ENCODE data around the gene TRAFD1. TPM values are rescaled to one million over a fixed set of nuclear protein-coding genes. Genes with fewer than 3 reads are reported as not detected.

Gene TRAFD1
- total RNA-seq, 2 experiments from 2014 or later: 14.3 to 19.4 TPM

DNA sequence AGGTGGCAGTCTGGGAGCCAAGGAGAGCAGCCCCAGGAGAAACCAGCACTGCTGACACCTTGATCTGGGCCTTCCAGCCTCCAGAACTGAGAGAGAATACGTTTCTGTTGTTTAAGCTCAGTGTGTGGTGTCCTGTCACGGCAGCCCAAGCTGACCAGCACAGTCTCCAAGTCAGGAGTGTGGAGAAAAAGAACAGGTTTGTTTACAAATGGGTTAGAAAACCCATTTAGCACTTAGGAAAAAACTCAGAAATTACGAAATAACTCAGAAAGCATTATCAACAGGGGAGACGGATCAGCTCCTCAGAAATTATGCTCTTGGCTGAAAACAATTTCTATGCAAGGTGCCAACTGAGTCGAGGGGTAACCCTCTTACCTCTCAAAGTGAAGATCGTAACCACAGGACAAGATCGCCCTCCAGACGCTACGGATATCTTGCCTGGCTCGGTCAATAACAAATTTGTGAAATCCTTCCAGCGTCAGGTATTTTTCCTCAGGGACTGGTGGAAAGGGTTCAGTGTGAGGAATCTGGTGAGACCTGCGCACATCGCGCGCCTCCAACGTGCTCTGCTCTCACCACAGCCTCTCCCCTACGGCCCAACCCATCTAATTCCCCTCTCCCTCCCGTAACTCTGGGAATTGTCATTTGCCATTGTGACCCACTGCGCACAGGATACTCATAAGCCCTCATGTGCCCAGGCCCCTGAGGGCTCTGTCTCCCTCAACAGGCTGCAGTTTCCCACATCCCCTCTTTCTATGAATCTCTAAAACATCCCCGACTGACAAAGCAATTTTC lies 50.2 kb downstream of the TRAFD1 start:
- ChIA-PET CTCF (ENCODE audit: unreplicated experiment) (no interaction called here), POLR2A (interaction anchor here (0.6 kb wide), 1 partner anchor 33 kb away, joined by 3 read pairs; no protein-coding TSS in a partner anchor)
- intact Hi-C loops (cut with micrococcal nuclease; ENCODE audit: unreplicated experiment): no loop called here

DNA sequence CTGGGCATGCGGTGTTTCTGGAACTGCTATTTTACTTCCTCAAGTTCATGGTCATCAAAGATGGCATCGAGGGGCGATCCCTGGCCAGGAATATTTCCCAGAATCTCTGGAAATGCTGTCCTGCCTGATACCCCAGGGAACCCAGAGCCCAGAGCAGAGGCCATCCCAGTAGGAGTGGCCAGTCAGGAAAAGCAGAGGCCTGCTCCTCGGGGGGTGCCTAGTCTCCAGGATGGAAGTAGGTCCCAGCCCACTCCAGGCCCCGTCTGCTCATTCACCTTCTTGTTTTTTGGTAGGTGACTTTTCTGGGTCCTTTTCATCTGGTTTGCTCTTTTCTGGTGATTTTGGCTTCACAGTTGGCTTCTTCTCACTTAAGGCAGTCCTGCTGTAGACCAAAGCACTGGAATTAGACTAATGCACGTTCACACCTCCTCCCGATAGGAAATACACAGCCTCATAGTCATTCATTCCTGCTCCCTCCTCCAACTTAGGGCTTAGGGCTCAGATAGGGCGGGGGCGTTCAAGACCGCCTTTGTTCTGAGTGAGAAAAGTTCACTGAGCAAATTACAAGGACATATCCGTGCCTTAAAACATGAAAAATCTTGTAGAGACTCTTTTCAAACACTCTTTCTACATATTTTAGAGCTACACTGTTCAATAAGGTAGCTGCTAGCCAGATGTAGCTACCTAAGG lies 51.1 kb downstream of the TRAFD1 start:
- Histone ChIP-seq H3K4me2 (ENCODE audit: low read length) (no peak overlapping the region), H3K36me3 (ENCODE audit: insufficient read depth, low read length) (peaks cover 35% of the 10 kb centered on the region), H3K79me2 (ENCODE audit: insufficient read depth, low read depth, low read length) (no peaks in the 10 kb centered on the region), H2AFZ (ENCODE audit: low read length) (no peak overlapping the region), H3K4me3 (ENCODE audit: low read depth, low read length, poor library complexity, severe bottlenecking) (no peak overlapping the region), H3K4me1 (ENCODE audit: insufficient read depth, low read length, poor library complexity, severe bottlenecking) (no peaks in the 10 kb centered on the region), H3K9me2 (ENCODE audit: insufficient read depth, low read length) (no peaks in the 10 kb centered on the region), H3K27ac (ENCODE audit: low read depth, low read length, poor library complexity, severe bottlenecking) (no peak overlapping the region), H3K9me3 (ENCODE audit: low read length) (no peaks in the 10 kb centered on the region), H4K20me1 (ENCODE audit: insufficient read depth, low read length) (no peaks in the 10 kb centered on the region)
- POLR2A ChIA-PET: interaction anchor here (0.6 kb wide), 1 partner anchor 32 kb away, joined by 3 read pairs; no protein-coding TSS in a partner anchor
- intact Hi-C loops (cut with micrococcal nuclease; ENCODE audit: unreplicated experiment): no loop called here
- CTCF ChIA-PET (ENCODE audit: unreplicated experiment): no interaction called here
- no peak for DNase-seq (ENCODE audit: low spot score)
- no peak for TF ChIP-seq EZH2phosphoT487 (IDR thresholded peaks at IDR 0.05; ENCODE audit: borderline replicate concordance, low read depth, low read length)
- TF ChIP-seq, protein P1, sequence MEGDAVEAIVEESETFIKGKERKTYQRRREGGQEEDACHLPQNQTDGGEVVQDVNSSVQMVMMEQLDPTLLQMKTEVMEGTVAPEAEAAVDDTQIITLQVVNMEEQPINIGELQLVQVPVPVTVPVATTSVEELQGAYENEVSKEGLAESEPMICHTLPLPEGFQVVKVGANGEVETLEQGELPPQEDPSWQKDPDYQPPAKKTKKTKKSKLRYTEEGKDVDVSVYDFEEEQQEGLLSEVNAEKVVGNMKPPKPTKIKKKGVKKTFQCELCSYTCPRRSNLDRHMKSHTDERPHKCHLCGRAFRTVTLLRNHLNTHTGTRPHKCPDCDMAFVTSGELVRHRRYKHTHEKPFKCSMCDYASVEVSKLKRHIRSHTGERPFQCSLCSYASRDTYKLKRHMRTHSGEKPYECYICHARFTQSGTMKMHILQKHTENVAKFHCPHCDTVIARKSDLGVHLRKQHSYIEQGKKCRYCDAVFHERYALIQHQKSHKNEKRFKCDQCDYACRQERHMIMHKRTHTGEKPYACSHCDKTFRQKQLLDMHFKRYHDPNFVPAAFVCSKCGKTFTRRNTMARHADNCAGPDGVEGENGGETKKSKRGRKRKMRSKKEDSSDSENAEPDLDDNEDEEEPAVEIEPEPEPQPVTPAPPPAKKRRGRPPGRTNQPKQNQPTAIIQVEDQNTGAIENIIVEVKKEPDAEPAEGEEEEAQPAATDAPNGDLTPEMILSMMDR (conservative IDR thresholded peaks at IDR 0.05; ENCODE audit: low read length): no peak
- no TSS peak for BruUV-seq (replicated peaks)

More for the DNA sequence above, 50.2 kb downstream of the TRAFD1 start:
- no peak overlapping the region for H2AFZ ChIP-seq (ENCODE audit: low read length)
- H3K27ac ChIP-seq (ENCODE audit: low read depth, low read length, poor library complexity, severe bottlenecking): no peak overlapping the region
- H3K36me3 ChIP-seq (ENCODE audit: insufficient read depth, low read length): peaks cover 40% of the 10 kb centered on the region
- H3K79me2 ChIP-seq (ENCODE audit: insufficient read depth, low read depth, low read length): no peaks in the 10 kb centered on the region
- H4K20me1 ChIP-seq (ENCODE audit: insufficient read depth, low read length): no peaks in the 10 kb centered on the region
- no peak for DNase-seq (ENCODE audit: low spot score)
- no peak overlapping the region for H3K4me3 ChIP-seq (ENCODE audit: low read depth, low read length, poor library complexity, severe bottlenecking)
- H3K9me3 ChIP-seq (ENCODE audit: low read length): no peaks in the 10 kb centered on the region
- no peaks in the 10 kb centered on the region for H3K4me1 ChIP-seq (ENCODE audit: insufficient read depth, low read length, poor library complexity, severe bottlenecking)
- no peak overlapping the region for H3K4me2 ChIP-seq (ENCODE audit: low read length)
- BruUV-seq (replicated peaks): no TSS peak
- no peaks in the 10 kb centered on the region for H3K9me2 ChIP-seq (ENCODE audit: insufficient read depth, low read length)
- no peak for TF ChIP-seq EZH2phosphoT487 (IDR thresholded peaks at IDR 0.05; ENCODE audit: borderline replicate concordance, low read depth, low read length)
- TF ChIP-seq, protein P1 (conservative IDR thresholded peaks at IDR 0.05; ENCODE audit: low read length): no peak

GRCh38 chr12:112178796-112179195 lies 53.4 kb downstream of the TRAFD1 start:
- Histone ChIP-seq H3K27ac (ENCODE audit: low read depth, low read length, poor library complexity, severe bottlenecking) (no peak overlapping the region), H3K4me2 (ENCODE audit: low read length) (no peak overlapping the region), H3K79me2 (ENCODE audit: insufficient read depth, low read depth, low read length) (no peaks in the 10 kb centered on the region), H3K9me3 (ENCODE audit: low read length) (no peaks in the 10 kb centered on the region), H3K4me1 (ENCODE audit: insufficient read depth, low read length, poor library complexity, severe bottlenecking) (no peaks in the 10 kb centered on the region), H3K4me3 (ENCODE audit: low read depth, low read length, poor library complexity, severe bottlenecking) (no peak overlapping the region), H2AFZ (ENCODE audit: low read length) (no peak overlapping the region), H3K36me3 (ENCODE audit: insufficient read depth, low read length) (peaks cover 42% of the 10 kb centered on the region), H3K9me2 (ENCODE audit: insufficient read depth, low read length) (no peaks in the 10 kb centered on the region), H4K20me1 (ENCODE audit: insufficient read depth, low read length) (no peaks in the 10 kb centered on the region)
- ChIA-PET POLR2A (no interaction called here), CTCF (ENCODE audit: unreplicated experiment) (no interaction called here)
- BruUV-seq (replicated peaks): no TSS peak
- intact Hi-C loops (cut with micrococcal nuclease; ENCODE audit: unreplicated experiment): no loop called here
- no peak for TF ChIP-seq EZH2phosphoT487 (IDR thresholded peaks at IDR 0.05; ENCODE audit: borderline replicate concordance, low read depth, low read length)
- TF ChIP-seq, protein P1 (conservative IDR thresholded peaks at IDR 0.05; ENCODE audit: low read length): no peak
- no peak for DNase-seq (ENCODE audit: low spot score)
